MG63 (cell line): ENCODE measurements around the gene MMP24. TPM values are rescaled to one million over a fixed set of nuclear protein-coding genes. Genes with fewer than 3 reads are reported as not detected.
"Not testable (repeated sequence)": the region's sequence is repeated elsewhere in the genome, so short reads cannot be mapped to it uniquely, and the experiment has no call there.

Experiments used
- DNase-seq: peaks from one replicate; pipeline ENCODE4 v3.0.0-alpha.2; 2020
- H3K27me3 ChIP-seq: fragments of 250-450 bp; sonication (Bioruptor Pico); 2 replicates; pipeline ENCODE4 v1.5.1; 2020; ENCODE audit warnings: mild to moderate bottlenecking, moderate library complexity
- H3K36me3 ChIP-seq: fragments of 250-450 bp; sonication (Bioruptor Pico); 2 replicates; pipeline ENCODE4 v1.5.1; 2020; ENCODE audit warnings: mild to moderate bottlenecking, moderate library complexity
- H3K4me3 ChIP-seq: fragments of 250-450 bp; sonication (Bioruptor Pico); 2 replicates; pipeline ENCODE4 v1.5.1; 2020; ENCODE audit warnings: mild to moderate bottlenecking, moderate library complexity
- H3K9me3 ChIP-seq: fragments of 250-450 bp; sonication (Bioruptor Pico); 2 replicates; pipeline ENCODE4 v1.5.1; 2020; ENCODE audit warnings: mild to moderate bottlenecking, moderate library complexity
- total RNA-seq: library from RNA; depleted of rRNA; stranded (reverse); fragments of >200 nt; shearing (Covaris generic); gene quantifications from 2 replicates; pipeline ENCODE4 v1.2.3, GENCODE V29; 2014; ENCODE audit warnings: low replicate concordance; rRNA removed

The MMP24 gene
- 43.2 and 52.3 TPM in 2 replicates for total RNA-seq

DNA sequence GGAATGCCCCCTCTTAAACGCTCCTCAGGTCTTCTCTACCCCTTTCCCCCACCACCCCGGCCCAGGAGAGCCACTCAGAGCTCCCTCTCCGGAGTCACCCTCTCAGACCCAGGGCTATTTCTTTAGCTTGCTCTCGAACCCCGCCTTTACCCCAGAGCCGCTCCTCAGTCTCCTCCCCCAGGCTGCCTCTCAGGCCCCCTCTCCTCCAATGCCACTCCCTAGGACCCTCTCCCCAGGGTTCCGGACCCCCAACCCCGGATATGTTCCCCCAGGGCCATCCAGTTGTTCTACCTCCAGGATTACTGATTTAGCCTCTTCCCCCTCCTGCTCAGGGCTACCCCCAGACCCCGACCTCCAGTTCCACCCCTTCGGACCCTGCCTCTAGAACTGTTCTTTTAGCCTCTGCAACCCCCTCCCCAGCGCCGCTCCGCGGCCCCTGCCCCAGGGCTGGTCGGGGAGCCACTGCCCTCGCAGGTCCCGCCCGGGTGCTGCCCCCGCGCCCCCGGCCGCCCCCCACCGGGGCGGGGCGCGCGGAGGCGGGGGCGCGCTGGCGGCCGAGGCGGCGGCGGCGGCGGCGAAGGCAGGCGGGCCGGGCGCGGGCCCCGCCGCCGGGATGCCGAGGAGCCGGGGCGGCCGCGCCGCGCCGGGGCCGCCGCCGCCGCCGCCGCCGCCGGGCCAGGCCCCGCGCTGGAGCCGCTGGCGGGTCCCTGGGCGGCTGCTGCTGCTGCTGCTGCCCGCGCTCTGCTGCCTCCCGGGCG is at the start of gene MMP24:
Gene MMP24, plus strand, starts transcription at position 565 of the 758 bp plus-strand sequence. Its CDS starts 49 bp downstream, at position 614.
- H3K27me3 ChIP-seq = peaks cover 13% of the 10 kb centered on the region
- DNase-seq = no peak
- H3K4me3 ChIP-seq = peak within 1 kb of the TSS; percentile 35
- H3K36me3 ChIP-seq = no peaks in the 10 kb centered on the region
- H3K9me3 ChIP-seq = peaks cover 1% of the 10 kb centered on the region; the same call in 1 of the 2 replicates

DNA sequence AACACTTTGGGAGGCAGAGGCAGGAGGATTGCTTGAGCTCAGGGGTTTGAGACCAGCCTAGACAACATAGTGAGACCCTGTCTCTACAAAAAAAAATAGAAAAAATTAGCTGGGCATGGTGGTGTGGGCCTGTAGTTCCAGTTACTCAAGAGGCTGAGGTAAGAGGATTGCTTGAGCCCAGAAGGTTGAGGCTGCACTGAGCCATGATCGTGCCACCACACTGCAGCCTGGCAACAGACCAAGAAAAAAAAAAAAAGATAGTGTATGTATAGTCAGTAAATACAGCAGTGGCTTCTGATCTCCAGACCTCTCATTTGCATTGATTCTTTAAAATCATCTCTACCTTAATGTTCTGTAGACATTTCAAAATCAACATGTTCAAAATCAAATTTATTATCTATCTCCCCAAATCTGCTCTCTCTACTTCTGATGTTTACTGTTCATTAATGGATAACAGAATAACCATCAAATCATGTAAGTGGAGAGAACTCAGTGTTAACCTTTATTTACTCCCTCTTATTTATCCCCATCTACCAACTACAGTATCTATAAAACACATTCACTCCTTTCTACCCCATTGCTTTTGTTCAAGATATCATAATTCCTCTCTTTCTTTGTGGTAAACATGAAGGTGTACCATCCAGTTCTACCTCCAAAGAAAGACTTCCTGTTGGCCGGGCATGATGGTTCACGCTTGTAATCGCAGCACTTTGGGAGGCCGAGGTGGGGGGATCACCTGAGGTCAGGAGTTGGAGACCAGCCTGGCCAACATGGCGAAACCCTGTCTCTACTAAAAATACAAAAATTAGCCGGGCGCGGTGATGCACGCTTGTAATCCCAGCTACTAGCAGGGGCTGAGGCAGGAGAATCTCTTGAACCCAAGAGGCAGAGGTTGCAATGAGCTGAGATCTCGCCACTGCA is 46.9 kb upstream of the MMP24 start:
- no peaks in the 10 kb centered on the region for H3K9me3 ChIP-seq
- no peak for DNase-seq
- H3K4me3 ChIP-seq = no peak overlapping the region
- peaks cover 9% of the 10 kb centered on the region; the same call in 1 of the 2 replicates for H3K36me3 ChIP-seq
- no peaks in the 10 kb centered on the region for H3K27me3 ChIP-seq

DNA sequence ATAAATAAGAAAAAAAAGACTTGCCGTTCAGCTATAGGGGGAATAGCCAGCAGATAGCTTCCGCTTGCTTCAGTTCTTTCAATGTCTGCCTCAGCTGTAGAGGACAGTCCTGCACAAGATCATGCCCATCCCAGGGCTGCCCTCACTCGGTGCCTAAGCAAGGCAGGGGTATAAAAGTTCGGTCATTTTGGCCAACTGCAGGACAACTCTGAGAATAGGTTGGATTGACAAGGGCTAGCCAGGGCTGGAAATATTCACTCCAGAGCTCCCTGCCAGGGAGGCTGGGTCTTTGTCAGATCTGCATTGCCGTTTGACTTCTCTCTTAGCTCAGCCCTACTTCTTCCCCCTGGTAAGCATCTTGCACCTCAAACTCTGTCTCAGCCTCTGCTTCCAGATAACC is 46.2 kb upstream of the MMP24 start:
- H3K36me3 ChIP-seq = peaks cover 9% of the 10 kb centered on the region; the same call in 1 of the 2 replicates
- no peaks in the 10 kb centered on the region for H3K9me3 ChIP-seq
- no peak for DNase-seq
- no peak overlapping the region for H3K4me3 ChIP-seq
- no peaks in the 10 kb centered on the region for H3K27me3 ChIP-seq

DNA sequence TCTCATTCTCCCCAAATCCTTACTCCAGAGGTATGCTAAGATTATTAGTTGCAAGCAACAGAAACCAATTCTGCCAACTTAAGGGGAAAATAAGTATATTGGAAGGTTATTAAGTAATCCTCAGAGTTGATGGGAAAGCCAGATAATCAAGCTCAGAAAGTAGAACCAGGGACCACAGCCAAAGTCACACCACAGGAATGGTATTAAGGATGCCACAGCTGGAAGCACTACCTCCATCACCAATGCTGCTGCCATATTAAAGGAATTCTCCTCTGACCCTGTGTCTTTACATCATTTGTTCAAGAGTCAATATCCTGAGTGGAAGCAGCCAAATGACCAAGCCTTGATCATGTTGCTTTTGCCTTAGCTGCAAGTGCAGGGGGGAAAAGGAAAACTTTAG is 44.8 kb upstream of the MMP24 start:
- Histone ChIP-seq H3K36me3 (peaks cover 8% of the 10 kb centered on the region; the same call in 1 of the 2 replicates), H3K9me3 (no peaks in the 10 kb centered on the region)
- DNase-seq = no peak

DNA sequence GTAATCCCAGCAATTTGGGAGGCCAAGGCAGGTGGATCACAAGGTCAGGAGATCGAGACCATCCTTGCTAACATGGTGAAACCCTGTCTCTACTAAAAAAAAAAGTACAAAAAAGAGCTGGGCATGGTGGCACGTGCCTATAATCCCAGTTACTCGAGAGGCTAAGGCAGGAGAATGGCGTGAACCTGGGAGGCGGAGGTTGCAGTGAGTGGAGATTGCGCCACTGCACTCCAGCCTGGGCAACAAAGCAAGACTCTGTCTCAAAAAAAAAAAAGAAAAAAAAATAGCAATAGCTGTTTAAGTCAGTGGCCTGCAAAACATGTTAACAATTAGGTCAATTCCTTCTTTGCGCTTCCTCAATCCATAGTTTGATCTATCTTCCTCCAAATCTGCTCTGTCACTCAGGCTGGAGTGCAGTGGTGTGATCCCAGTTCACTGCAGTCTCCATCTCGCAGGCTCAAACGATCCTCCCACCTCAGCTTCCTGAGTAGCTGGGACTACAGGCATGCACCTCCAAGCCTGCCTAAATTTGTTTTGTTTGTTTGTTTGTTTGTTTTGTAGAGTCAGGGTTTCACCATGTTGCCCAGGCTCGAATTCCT is 39.7 kb upstream of the MMP24 start:
- DNase-seq, H3K27me3 ChIP-seq, H3K4me3 ChIP-seq: not testable (repeated sequence)

More for the DNA sequence above, 44.8 kb upstream of the MMP24 start:
- H3K27me3 ChIP-seq = no peaks in the 10 kb centered on the region
- no peak overlapping the region for H3K4me3 ChIP-seq

DNA sequence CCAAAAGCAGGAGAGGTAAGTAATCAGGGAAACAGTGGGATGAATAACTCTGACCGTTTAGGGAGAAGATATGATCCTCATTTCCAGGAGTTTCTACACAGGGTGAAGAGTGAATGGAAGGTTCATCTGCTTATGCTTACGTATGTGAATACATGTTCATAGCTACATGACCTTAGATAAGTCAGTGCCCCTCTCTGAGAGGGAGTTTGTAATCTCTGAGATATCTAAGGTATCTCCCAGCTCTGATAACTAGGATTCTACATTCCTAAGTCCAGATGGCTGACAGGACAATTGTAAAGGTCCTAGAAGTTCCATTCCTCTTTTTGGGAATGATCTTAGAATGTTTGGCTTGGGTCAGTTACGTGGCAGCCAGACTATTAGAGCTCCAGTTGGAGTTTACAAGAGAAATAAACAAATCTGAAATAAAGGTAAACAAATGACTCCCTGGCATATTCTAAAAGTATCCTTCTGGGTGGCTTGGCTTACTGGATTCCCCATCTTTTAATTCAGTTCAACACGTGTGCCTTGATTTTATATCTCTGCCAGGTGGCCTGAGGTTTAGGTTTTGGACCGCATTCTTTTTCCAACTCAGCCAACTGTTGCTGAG is 38.8 kb upstream of the MMP24 start:
- H3K36me3 ChIP-seq = no peaks in the 10 kb centered on the region
- 0 out of 2 replicates have a peak, but pooled peaks cover 3% of the 10 kb centered on the region for H3K9me3 ChIP-seq
- no peak overlapping the region for H3K4me3 ChIP-seq
- peak; percentile 28 for DNase-seq
- no peaks in the 10 kb centered on the region for H3K27me3 ChIP-seq

More for the DNA sequence above, 39.7 kb upstream of the MMP24 start:
- H3K36me3 ChIP-seq, H3K9me3 ChIP-seq: not testable (repeated sequence)

DNA sequence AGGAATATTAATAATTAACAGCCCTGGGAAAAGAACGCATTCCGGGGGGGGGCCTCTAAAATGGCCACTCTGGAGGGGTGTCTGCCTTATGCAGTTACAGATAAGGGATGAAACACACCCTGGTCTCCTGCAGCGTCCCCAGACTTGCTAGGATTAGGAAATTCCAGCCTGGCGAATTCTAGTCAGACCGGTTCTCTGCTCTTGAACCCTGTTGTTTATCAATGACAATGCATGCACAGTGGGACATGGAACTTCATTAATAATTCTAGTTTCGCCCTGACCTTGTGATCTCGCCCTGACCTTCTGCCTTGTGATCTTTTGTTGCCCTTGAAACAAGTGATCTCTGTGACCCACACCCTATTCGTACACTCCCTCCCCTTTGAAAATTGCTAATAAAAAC is 37.3 kb upstream of the MMP24 start:
- not testable (repeated sequence) for H3K36me3 ChIP-seq, H3K27me3 ChIP-seq, DNase-seq

DNA sequence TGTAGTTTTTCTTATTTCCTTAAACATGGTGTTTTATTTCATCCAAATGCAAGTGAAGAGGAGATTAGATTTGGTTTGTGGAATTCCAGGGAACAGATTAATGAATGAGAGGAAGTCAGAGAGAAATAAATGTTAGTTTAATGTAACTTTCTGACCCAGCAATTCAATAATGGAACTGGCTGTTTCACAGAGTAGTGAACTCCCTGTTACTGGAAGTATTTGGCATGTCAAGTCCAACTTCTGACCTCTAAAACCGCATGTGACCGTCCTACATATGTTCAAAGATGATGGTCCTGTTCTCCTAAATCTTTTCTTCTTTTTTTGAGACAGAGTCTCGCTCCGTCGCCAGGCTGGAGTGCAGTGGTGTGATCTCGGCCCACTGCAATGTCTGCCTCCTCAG is 35.9 kb upstream of the MMP24 start:
- Histone ChIP-seq H3K9me3 (peaks cover 7% of the 10 kb centered on the region), H3K27me3 (no peaks in the 10 kb centered on the region), H3K36me3 (no peaks in the 10 kb centered on the region), H3K4me3 (no peak overlapping the region)
- DNase-seq = no peak

More for the DNA sequence above, 37.3 kb upstream of the MMP24 start:
- H3K9me3 ChIP-seq, H3K4me3 ChIP-seq: not testable (repeated sequence)

DNA sequence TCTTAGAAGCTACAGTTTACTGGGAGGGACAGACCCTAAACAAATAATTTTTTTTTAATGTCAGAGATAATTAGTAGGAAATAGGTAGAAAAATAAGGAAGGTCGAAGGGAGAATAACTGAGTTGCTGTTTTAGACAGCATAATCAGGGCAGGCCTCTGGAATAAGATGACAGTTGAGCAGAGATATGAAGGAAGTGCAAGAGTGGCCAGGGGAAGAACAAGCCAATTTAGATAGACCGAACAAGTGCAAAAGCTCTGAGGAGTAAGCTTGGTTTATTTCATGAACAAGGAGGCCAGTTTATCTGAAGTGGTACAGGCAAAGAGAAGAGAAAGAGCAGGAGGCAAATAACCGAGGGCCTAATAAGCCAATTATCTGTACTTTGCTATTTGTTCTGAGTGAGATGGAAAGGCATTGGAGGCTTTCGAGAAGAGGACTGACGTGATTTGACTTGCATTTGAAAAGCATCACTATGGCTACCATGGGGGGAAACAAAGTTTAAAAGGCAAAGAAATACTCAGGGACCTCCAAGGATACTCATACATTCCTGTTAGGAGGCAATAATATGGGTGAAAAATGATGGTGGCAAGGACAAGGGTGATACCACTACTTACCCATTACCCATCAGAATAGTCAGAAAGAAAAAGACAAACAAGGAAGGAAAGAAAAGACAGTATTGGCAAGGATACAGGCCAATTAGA is 34.9 kb upstream of the MMP24 start:
- H3K36me3 ChIP-seq = no peaks in the 10 kb centered on the region
- H3K27me3 ChIP-seq = no peaks in the 10 kb centered on the region
- no peak overlapping the region for H3K4me3 ChIP-seq
- DNase-seq = no peak
- peaks cover 14% of the 10 kb centered on the region for H3K9me3 ChIP-seq

DNA sequence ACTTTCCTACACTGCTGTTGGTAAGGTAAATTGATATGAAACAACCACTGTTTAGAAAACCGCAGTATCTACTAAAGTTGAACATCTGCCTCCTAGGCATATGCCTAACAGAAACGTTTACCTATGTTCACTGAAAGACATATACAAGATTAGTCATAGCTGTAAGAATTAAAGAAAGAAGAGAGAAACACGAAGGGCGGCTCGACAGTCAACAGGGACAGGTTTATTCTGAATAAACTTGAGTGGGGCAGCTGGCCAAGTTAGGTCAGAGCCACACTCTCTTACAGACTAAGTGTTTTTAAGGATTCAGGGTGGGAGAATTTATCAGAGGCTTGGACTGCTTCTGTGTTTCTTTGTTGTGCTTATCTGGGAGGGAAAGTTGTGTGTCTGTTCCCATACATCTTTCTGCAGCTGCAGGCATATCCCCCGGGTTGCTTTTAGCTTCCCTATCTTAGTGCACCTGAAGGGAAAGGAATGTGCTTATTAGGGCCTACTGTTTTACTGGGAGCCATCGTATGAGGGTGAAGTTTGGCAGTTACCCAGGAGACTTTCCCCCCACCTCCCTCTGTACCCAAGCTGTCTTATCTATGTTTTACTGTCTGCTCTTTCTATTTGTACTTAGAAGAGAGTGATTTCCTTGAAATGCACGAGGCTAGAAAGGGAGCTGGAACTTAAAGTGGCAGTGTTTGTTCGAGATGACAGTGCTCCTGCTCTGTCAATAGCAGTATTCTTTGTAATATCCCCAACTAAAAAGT is 34.2 kb upstream of the MMP24 start:
- no peak overlapping the region for H3K4me3 ChIP-seq
- DNase-seq = no peak
- peaks cover 22% of the 10 kb centered on the region for H3K9me3 ChIP-seq
- no peaks in the 10 kb centered on the region for H3K27me3 ChIP-seq
- no peaks in the 10 kb centered on the region for H3K36me3 ChIP-seq

DNA sequence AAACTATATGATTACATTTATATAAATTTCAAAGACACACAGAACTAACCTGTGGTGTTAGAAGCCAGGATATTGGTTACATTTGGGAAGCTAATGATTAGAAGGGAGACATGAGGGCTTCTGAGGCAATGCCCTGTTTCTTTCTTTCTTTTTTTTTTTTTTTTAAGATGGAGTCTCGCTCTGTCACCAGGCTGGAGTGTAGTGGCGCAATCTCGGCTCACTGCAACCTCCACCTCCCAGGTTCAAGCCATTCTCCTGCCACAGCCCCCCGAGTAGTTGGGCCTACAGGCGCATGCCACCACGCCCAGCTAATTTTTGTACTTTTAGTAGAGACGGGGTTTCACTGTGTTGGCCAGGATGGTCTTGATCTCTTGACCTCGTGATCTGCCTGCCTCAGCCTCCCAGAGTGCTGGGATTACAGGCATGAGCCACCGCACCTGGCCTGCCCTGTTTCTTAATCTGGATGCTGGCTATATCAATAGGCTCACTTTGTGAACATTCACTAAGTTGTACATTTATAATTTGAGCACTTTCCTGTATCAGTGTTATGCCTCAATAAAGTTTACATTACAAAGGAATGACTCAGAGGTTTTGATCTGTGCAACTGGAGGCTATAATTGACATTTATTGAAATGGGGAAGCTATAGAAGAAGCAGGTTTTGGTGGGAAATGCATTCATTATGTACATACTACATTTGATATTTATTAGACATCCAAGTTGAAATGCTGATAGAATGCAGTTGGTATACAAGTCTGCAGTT is 33.3 kb upstream of the MMP24 start:
- H3K36me3 ChIP-seq, H3K27me3 ChIP-seq, H3K4me3 ChIP-seq, DNase-seq: not testable (repeated sequence)
- peaks cover 24% of the 10 kb centered on the region for H3K9me3 ChIP-seq

DNA sequence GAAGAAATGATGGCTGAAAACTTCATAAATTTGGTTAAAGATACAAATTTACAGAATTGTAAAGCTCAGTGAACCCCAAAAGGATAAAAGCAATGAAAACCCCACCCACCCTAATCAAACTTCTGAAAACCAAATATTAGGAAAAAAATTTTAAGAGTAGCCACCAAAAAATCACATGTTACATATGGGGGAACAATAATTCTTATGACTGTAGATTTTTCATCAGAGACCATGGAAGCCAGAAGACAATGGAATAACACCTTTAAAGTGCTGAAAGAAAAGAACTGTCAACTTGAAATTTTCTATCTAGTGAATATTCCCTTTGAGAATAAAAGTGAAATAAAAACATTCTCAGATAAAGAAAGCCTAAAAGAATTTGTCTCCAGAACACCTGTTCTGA is 30.2 kb upstream of the MMP24 start:
- Histone ChIP-seq H3K9me3 (peaks cover 39% of the 10 kb centered on the region), H3K36me3 (no peaks in the 10 kb centered on the region), H3K4me3 (no peak overlapping the region), H3K27me3 (no peaks in the 10 kb centered on the region)
- DNase-seq = no peak

DNA sequence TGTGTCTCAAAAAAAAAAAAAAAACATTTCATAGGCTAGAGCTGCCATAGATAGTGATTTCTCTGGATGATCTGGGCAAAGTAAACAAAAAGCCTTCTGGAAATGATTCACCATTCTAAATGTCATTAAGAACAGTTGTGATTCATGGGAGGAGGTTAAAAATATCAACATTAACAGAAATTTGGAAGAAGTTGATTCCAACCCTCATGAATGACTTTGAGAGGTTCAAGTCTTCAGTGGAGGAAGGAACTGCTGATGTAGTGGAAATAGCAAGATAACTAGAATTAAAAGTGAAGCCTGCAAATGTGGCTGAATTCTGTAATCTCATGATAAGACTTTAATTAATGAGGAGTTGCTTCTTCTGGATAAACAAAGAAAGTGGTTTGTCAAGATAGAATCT is 26.8 kb upstream of the MMP24 start:
- Histone ChIP-seq H3K36me3 (no peaks in the 10 kb centered on the region), H3K9me3 (peaks cover 44% of the 10 kb centered on the region), H3K27me3 (no peaks in the 10 kb centered on the region), H3K4me3 (no peak overlapping the region)
- DNase-seq = no peak

DNA sequence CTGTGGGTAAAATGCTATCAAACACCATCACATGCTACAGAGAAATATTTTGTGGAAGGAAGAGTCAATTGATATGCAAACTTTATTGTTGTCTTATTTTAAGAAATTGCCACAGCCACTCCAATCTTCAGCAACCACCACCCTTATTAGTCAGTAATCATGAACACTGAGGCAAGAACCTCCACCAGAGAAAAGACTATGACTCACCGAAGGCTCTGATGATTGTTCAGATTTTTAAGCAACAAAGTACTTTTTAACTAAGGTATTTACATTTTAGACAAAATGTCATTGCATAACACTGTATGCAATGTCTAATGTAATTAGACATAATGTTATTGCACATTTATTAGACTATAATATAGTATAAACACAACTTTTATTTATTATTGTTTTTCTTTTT is 26.2 kb upstream of the MMP24 start:
- no peak for DNase-seq
- H3K27me3 ChIP-seq = no peaks in the 10 kb centered on the region
- H3K36me3 ChIP-seq = no peaks in the 10 kb centered on the region
- H3K4me3 ChIP-seq = no peak overlapping the region
- H3K9me3 ChIP-seq = peaks cover 42% of the 10 kb centered on the region

DNA sequence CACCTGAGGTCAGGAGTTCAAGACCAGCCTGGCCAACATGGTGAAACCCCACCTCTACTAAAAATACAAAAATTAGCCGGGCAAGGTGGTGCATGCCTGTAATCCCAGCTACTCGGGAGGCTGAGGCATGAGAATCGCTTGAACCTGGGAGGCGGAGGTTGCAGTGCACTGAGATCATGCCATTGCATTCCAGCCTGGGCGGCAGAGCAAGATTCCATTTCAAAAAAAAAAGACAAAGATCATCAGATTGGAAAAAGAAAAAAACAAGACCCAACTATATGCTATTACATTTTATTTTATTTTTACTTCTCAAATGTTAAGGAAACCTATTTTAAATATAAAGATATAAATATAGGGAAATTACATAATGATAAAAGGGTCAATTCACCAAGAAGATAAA is 25.0 kb upstream of the MMP24 start:
- H3K9me3 ChIP-seq = peaks cover 33% of the 10 kb centered on the region
- not testable (repeated sequence) for H3K36me3 ChIP-seq, DNase-seq, H3K27me3 ChIP-seq, H3K4me3 ChIP-seq
